ENCODE measurements around the gene SHB. TPM values are rescaled to one million over a fixed set of nuclear protein-coding genes. Genes with fewer than 3 reads are reported as not detected.
A peak's percentile ranks its signal among the peaks of the same experiment; 100 is the strongest.

Gene SHB
- total RNA-seq, 6 experiments from 2014 or later, result 12.0 to 43.1 (median 21.9) TPM

- Histone ChIP-seq H3K27ac (no peak overlapping the region), H3K36me3 (peaks cover 0 to 20% (median 9%) of the 10 kb centered on the region in 4 donors), H3K27me3 (no peaks in the 10 kb centered on the region), H3K4me1 (peaks cover 0 to 6% (median 0%) of the 10 kb centered on the region in 4 donors), H3K4me3 (no peak overlapping the region), H3K9me3 (no peaks in the 10 kb centered on the region)
- peak in 1 of 3 donors; percentile 15 for DNase-seq
- peak in 3 of 4 donors; percentile 9 to 36 (median 27) for ATAC-seq
- intact Hi-C loops (cut with DNase I), result loop anchor here (10.0 kb wide), 2 partner anchors 94 to 434 kb away; no protein-coding TSS in a partner anchor
- TF ChIP-seq POLR2A (IDR thresholded peaks at IDR 0.05), result no peak
- TF ChIP-seq, protein P1, sequence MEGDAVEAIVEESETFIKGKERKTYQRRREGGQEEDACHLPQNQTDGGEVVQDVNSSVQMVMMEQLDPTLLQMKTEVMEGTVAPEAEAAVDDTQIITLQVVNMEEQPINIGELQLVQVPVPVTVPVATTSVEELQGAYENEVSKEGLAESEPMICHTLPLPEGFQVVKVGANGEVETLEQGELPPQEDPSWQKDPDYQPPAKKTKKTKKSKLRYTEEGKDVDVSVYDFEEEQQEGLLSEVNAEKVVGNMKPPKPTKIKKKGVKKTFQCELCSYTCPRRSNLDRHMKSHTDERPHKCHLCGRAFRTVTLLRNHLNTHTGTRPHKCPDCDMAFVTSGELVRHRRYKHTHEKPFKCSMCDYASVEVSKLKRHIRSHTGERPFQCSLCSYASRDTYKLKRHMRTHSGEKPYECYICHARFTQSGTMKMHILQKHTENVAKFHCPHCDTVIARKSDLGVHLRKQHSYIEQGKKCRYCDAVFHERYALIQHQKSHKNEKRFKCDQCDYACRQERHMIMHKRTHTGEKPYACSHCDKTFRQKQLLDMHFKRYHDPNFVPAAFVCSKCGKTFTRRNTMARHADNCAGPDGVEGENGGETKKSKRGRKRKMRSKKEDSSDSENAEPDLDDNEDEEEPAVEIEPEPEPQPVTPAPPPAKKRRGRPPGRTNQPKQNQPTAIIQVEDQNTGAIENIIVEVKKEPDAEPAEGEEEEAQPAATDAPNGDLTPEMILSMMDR (IDR thresholded peaks at IDR 0.05), result no peak
- 94% methylated on average over 2 of the region's 5 CpGs for WGBS (ENCODE audit: insufficient coverage, low coverage, low lambda C conversion rate, missing lambda C conversion rate)
Measured at GRCh38 chr9:37920471-37921167, 148.4 kb downstream of the SHB start.

- TF ChIP-seq, protein P1 (IDR thresholded peaks at IDR 0.05), result no peak
- TF ChIP-seq POLR2A (IDR thresholded peaks at IDR 0.05), result no peak
- no peak overlapping the region for H3K27ac ChIP-seq
- no peaks in the 10 kb centered on the region for H3K27me3 ChIP-seq
- no peak overlapping the region for H3K4me3 ChIP-seq
- ATAC-seq, result no peak
- WGBS (ENCODE audit: insufficient coverage, low coverage, low lambda C conversion rate, missing lambda C conversion rate), result 100% methylated on average over 3 of the region's 6 CpGs
- H3K9me3 ChIP-seq, result no peaks in the 10 kb centered on the region
- peaks cover 0 to 20% (median 9%) of the 10 kb centered on the region in 4 donors for H3K36me3 ChIP-seq
- H3K4me1 ChIP-seq, result peaks cover 0 to 6% (median 0%) of the 10 kb centered on the region in 4 donors
- DNase-seq, result peak in 1 of 3 donors; percentile 11
- intact Hi-C loops (cut with DNase I), result loop anchor here (10.0 kb wide), 3 partner anchors 95 to 435 kb away; partner anchors contain the start of gene SHB (in 2 of the 2)
Measured at GRCh38 chr9:37919956-37920335, 149.1 kb downstream of the SHB start.

GRCh38 chr9:37919246-37919955, 149.6 kb downstream of the SHB start:
- H3K9me3 ChIP-seq, result no peaks in the 10 kb centered on the region
- ATAC-seq (no peak), DNase-seq (peak in 1 of 3 donors; percentile 15)
- TF ChIP-seq, protein P1 (IDR thresholded peaks at IDR 0.05), result no peak
- no peak for TF ChIP-seq POLR2A (IDR thresholded peaks at IDR 0.05)
- H3K27ac ChIP-seq, result no peak overlapping the region
- H3K27me3 ChIP-seq, result no peaks in the 10 kb centered on the region
- intact Hi-C loops (cut with DNase I), result loop anchor here (10.0 kb wide), 1 partner anchor 145 kb away; the partner anchor contains the start of gene SHB (in 2 of the 2)
- no peak overlapping the region for H3K4me3 ChIP-seq
- peaks cover 0 to 6% (median 0%) of the 10 kb centered on the region in 4 donors for H3K4me1 ChIP-seq
- peaks cover 0 to 20% (median 9%) of the 10 kb centered on the region in 4 donors for H3K36me3 ChIP-seq
- WGBS (ENCODE audit: insufficient coverage, low coverage, low lambda C conversion rate, missing lambda C conversion rate), result 85% methylated on average over 6 of the region's 16 CpGs

GRCh38 chr9:37918665-37919170, 150.3 kb downstream of the SHB start:
- peaks cover 0 to 6% (median 0%) of the 10 kb centered on the region in 4 donors for H3K4me1 ChIP-seq
- H3K9me3 ChIP-seq, result no peaks in the 10 kb centered on the region
- H3K4me3 ChIP-seq, result no peak overlapping the region
- DNase-seq (peak in 1 of 3 donors; percentile 13), ATAC-seq (no peak)
- 86% methylated on average over 2 of the region's 6 CpGs for WGBS (ENCODE audit: insufficient coverage, low coverage, low lambda C conversion rate, missing lambda C conversion rate)
- H3K36me3 ChIP-seq, result peaks cover 0 to 20% (median 9%) of the 10 kb centered on the region in 4 donors
- TF ChIP-seq, protein P1 (IDR thresholded peaks at IDR 0.05), result no peak
- no peak for TF ChIP-seq POLR2A (IDR thresholded peaks at IDR 0.05)
- H3K27ac ChIP-seq, result no peak overlapping the region
- intact Hi-C loops (cut with DNase I), result loop anchor here (10.0 kb wide), 1 partner anchor 146 kb away; the partner anchor contains the start of gene SHB (in 2 of the 2)
- H3K27me3 ChIP-seq, result no peaks in the 10 kb centered on the region
